GM18498 (cell line): Measurements from ENCODE around the gene DDX27.

Source experiments
- ATAC-seq: cut with Tn5 transposase; IDR thresholded peaks from one replicate; pipeline ENCODE4 v1.9.1; 2021; ENCODE audit warnings: mild to moderate bottlenecking, moderate library complexity; ENCODE audit not compliant: unreplicated experiment

Gene DDX27

GRCh38 chr20:49276961-49277785 is 58.0 kb downstream of the DDX27 start:
- ATAC-seq, result peak; percentile 0

DNA sequence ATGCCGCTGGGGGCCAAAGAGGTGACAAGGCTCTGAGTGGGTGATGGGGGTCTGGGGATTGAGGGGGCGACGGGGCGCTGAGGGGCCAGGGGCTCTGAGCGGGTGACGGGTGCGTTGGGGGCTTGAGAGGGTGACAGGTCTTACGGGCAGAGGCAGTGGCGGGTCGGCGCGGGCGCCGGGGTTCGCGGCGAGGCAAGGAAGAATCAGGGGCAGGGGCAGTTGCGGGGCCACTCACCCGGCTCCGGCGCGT is 58.5 kb downstream of the DDX27 start:
- peak; percentile 0 for ATAC-seq

GRCh38 chr20:49278036-49278817 is 59.0 kb downstream of the DDX27 start, which contains the start of gene ZNFX1:
TSS of gene ZNFX1 (minus strand) at chr20:49278057. CDS start at chr20:49275839, 2,218 bp downstream.
- peak; percentile 85 for ATAC-seq

GRCh38 chr20:49278818-49279676 is 59.8 kb downstream of the DDX27 start:
- peak; percentile 2 for ATAC-seq

DNA sequence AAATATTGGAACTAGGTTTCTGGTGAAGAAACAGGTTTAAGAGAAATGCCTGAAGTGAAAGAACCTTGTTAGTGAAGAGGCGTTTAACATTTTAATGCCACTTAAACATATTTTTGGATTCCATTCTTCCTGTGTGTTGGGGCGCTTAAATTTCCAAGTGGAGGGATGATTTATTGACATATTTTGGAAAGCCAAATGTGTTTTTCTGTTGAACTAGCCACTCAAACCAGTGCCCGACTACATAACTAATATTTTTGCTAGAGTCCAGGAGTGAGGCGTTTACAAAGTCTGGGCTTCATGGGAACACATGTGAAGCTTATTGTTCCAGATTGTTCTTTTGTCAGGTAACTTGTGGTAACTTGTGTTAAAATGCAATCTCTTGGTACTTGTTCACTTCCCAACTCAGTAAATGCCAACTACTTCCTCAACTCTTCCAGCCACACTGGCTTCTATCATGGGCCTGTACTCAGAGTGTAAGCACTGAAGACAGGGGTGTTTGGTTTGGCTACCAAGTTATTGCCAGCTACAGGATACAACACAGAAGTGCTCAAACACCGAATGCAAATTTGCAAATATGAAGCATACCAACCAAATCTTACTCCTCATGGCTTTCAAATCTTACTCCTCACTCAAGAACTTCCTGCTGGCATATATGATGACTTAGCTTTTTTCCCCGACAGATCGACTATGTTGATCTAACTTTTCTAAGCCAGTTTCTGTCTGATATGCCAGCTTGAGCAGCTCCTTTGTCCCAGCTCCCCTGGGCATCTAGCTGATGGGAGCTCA is 60.7 kb downstream of the DDX27 start:
- ATAC-seq, result no peak

GRCh38 chr20:49280463-49281058 is 61.3 kb downstream of the DDX27 start:
- ATAC-seq, result no peak

DNA sequence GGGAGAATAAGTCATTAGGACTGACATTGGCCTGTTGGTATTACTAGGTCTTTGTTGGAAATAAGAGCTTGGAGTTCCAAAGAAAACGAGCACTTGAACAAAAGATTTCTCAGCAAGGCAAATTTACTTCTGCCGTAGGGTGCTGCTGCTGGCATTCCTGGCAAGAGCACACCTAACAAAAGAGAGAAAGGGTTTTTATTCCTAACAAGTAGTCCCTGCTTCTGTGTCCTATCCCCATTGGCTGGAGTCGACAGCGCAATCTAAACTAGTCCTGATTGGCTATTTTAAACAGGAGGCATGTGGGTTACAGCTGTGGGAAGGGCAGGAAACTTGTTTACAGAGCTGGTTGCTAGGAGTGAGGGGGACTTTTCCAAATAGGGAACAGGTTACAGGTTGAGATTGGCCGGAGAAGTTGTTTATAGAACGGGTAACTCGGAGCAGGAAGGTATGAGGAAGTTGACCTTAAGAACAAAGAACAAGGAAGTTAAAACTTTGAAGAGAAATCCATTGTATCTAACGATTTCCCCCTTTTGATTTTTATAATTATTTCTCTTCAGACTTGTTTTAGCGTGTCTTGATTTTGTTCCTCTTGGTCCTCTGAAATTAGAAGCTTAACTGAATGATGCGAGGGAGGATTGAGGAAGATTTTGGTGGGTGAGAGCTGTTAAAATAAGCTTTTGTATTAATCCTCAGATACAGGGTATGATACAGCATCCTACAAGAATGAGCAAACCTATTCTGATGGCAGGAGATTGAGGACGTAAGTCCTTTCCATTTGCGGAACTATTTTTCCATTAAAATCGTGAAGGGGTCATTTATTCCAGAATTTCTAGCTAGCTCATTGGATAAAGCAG is 62.1 kb downstream of the DDX27 start:
- ATAC-seq, result no peak

DNA sequence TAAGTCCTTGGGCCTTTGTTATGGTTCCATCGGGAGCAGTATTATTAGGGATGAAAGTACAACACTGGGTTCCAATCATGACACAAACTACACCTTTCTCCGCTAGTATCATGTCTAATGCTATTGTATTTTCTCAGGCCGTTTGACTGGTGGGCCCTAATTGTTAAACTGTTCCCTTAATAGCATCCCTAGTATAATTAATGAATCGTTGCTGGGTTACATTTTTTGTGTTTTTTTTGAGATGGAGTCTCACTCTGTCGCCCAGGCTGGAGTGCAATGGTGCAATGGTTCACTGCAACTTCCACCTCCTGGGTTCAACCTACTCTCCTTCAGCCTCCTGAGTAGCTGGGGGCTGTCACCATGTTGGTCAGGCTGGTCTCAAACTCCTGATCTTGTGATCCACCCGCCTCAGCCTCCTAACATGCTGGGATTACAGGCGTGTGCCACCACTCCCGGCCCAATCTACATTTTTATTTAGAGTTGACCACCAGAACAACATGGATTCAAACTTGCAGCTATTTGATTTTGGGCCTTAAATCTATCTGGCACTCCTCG is 62.8 kb downstream of the DDX27 start:
- no peak for ATAC-seq

DNA sequence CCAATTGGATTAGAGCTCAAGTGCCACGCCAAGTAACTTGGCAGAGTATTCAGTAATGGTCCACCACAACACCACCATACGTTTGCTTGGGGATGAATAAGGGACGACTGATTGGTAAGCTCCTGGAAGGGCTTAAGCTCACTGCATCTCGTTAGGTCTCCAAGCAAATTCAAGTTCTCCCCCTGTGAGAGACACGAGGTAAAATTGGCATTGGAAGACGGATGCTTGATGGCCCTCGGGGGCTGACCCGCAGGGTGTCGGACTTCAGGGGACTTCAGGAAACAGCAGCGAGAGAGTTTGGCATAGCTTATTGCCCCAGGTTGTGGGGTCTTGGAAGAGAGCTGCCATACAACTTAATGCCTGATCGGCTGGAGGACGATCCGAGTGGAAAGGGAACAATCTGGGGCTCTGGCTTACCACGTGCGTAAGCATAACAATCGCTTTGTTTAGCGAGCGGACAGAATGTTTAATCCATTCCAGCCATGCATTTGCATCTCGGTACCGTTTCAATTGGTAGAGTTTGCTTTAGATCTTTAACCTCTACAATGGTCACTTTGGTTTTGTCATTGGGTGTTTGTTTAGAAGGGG is 63.5 kb downstream of the DDX27 start:
- no peak for ATAC-seq

GRCh38 chr20:49283176-49283702 is 64.0 kb downstream of the DDX27 start:
- ATAC-seq, result no peak

DNA sequence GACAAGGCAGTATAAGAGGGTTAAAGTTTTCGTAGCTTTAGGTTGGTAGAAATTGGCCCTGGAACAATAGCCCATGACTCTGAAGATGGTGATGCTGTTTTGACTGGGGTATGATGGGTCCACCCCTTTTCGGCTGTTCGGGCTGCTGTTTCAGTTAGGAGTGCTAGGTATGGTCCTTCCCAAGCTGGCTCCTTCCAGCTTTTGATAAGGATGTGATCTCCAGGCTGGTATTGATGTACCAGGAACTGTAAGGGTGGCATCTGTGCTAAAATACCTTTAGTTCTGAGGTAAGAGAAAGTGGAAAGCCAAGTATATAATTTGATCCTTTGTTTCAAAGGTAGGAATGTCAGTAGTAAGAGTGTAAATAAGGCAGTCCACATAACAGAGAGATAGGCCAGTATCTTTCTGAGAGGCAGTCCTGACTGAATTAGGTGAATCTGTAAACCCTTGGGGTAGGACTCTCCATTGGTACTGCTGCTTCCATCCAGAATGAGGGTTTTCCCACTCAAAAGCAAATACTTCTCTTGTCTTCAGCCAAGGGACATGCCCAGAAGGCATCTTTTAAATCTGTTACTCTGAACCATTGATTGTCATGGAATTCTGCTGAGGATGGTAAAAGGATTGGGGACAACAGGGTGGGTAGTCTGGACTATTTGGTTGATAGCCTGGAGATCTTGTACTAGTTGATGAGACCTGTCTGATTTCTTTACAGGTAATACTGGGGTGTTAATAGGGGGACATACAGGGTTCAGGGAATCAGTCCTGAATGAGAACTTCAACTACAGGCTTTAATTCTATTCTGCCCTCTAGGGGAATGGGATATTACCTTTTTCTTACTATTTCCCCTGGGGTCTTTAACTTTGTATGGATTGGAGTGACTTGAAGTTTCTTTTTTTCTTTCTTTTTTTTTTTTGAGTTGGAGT is 64.7 kb downstream of the DDX27 start:
- no peak for ATAC-seq

GRCh38 chr20:49284818-49285217 is 65.6 kb downstream of the DDX27 start:
- no peak for ATAC-seq

- no peak for ATAC-seq
Measured at GRCh38 chr20:49285233-49285668, 66.0 kb downstream of the DDX27 start.

DNA sequence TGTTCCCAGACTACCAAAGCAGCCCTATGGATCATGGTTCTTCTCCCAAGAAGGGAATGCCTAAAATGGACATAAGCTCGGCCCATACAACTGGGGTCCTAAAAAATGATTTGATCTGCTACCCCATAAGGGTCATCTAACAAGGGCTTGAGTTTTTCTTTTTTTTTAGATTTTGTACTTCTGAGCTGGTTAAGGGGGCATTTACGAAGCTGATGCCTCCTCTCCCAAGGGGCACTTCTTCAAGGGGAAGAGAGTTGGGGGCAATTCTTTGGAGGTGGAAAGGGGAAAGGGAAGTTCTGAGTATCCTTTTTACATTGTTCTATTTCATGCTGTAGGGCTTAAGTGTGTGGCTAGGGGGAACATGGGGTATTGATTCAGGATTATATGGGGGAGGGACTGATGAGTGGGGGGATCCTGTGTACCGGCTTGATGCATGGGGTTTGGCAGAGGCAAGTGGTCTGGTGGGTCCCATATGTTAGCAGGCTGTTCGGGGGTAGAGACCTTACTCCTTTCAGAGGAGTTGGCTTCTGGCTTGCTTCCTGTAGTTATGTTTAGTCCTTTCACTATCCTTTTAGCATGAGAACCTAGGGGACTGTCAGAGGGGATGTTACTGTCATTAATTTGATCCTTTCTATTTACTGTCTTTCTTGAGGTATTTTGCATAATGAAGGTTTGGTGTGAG is 66.7 kb downstream of the DDX27 start:
- ATAC-seq, result no peak

DNA sequence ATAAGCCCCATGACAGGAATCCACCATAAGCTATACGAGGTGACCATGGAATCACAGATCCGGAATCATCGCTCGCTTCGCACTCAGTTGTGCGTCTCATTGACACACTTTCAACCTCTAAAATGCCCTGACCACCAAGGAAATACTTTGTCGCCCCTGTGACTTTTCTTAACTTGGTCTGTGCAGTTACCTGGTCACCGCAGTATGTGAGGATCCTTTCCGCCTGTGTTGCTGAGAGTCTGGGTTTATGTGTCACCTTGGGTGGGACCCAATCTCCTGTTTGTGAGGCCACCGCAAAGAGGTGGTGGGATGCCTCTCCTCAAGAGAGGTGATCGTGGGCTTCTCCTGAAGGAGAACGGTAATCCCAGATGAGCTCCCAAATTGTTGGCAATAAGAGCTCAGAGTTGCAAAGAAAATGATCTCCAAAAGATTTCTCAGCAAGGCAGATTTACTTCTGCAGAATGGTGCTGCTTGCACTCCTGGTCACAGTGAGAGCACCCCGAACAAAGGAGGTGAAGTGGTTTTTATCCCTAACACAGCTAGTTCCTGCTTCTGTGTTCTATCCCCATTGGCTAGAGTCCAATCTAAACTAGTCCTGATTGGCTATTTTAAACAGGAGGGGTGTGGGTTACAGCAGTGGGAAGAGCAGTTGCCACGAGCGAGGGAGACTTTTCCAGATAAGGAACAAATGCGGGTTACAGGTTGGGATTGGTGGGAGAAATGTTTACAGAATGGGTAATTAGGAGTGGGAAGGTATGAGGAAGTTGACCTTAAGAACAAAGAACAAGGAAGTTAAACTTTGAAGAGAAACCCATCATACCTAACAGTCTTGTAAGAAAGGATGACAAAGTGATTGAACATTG is 67.7 kb downstream of the DDX27 start:
- ATAC-seq, result no peak
